Endodermal cell (in vitro differentiated cells): ENCODE data around the gene PHC2. TPM values are rescaled to one million over a fixed set of nuclear protein-coding genes. Genes with fewer than 3 reads are reported as not detected.

Source experiments
- DNase-seq: peaks from one replicate; pipeline ENCODE4 v3.0.0-alpha.2; 2017
- H3K27ac ChIP-seq: 2 replicates; pipeline ENCODE4 v1.5.1; 2013; ENCODE audit warnings: mild to moderate bottlenecking, low read depth, low read length, moderate library complexity
- H3K27me3 ChIP-seq: 2 replicates; pipeline ENCODE4 v1.6.1; 2013; ENCODE audit warnings: mild to moderate bottlenecking, low read length, moderate library complexity; ENCODE audit not compliant: insufficient read depth, control insufficient read depth, poor library complexity, severe bottlenecking
- H3K36me3 ChIP-seq: 2 replicates; pipeline ENCODE4 v1.7.0; 2013; ENCODE audit warnings: mild to moderate bottlenecking, low read length, moderate library complexity; ENCODE audit not compliant: control insufficient read depth, insufficient read depth
- H3K4me1 ChIP-seq: one replicate; pipeline ENCODE4 v1.7.0; 2013; ENCODE audit warnings: low read length; ENCODE audit not compliant: control insufficient read depth, insufficient read depth
- H3K4me3 ChIP-seq: 2 replicates; pipeline ENCODE4 v1.5.1; 2013; ENCODE audit warnings: mild to moderate bottlenecking, low read length, moderate library complexity
- H3K9ac ChIP-seq: 2 replicates; pipeline ENCODE4 v1.6.1; 2013; ENCODE audit warnings: mild to moderate bottlenecking, low read length, moderate library complexity; ENCODE audit not compliant: poor library complexity, severe bottlenecking; ENCODE audit errors: extremely low read depth
- H3K9me3 ChIP-seq: 2 replicates; pipeline ENCODE4 v1.6.1; 2013; ENCODE audit warnings: mild to moderate bottlenecking, low read length, moderate library complexity; ENCODE audit not compliant: control insufficient read depth
- H3K27ac Mint-ChIP-seq: 2 replicates; pipeline ENCODE4 v1.8.0; 2020; ENCODE audit warnings: mixed read lengths
- H3K27me3 Mint-ChIP-seq: 2 replicates; pipeline ENCODE4 v1.8.0; 2021; ENCODE audit warnings: mild to moderate bottlenecking, mixed read lengths; ENCODE audit not compliant: insufficient read depth
- H3K36me3 Mint-ChIP-seq: 2 replicates; pipeline ENCODE4 v1.8.0; 2020; ENCODE audit warnings: low read depth, mixed read lengths
- H3K4me1 Mint-ChIP-seq: 2 replicates; pipeline ENCODE4 v1.8.0; 2020; ENCODE audit warnings: mixed read lengths
- H3K4me3 Mint-ChIP-seq: 2 replicates; pipeline ENCODE4 v1.8.0; 2020; ENCODE audit warnings: mild to moderate bottlenecking, moderate library complexity, mixed read lengths
- H3K9me3 Mint-ChIP-seq: 2 replicates; pipeline ENCODE4 v1.8.0; 2020; ENCODE audit warnings: mild to moderate bottlenecking, mixed read lengths
- CTCF ChIP-seq: fragments of 200-600 bp; sonication (generic); conservative IDR thresholded peaks from 2 replicates; pipeline ENCODE4 v1.5.0; 2021; ENCODE audit warnings: antibody characterized with exemption, mild to moderate bottlenecking
- WGBS, 2 experiments: methylation state at CpG; one replicate each; pipeline versions ENCODE4 v1.1.5 to v1.1.7; 2013; ENCODE audit warnings: missing lambda C conversion rate in 2 of 2, mixed read lengths in 1 of 2; ENCODE audit not compliant: insufficient coverage in 1 of 2, insufficient read length in 1 of 2; 5-methylcytosine and 5-hydroxymethylcytosine counted together
- total RNA-seq, 2 donors: library from RNA; stranded (reverse); fragmentation: NEBNext Ultra II Directional in 1 of 2; extraction: Animal tissue kit (Norgen Biotek cat#: 25700) in 1 of 2; gene quantifications; 2 replicates in 1 of 2; 3 replicates in 1 of 2; pipeline ENCODE4 v1.2.1, GENCODE V29; 2021

PHC2 gene
- total RNA-seq, 2 donors from 2014 or later, result 32.1 to 43.9 TPM

DNA sequence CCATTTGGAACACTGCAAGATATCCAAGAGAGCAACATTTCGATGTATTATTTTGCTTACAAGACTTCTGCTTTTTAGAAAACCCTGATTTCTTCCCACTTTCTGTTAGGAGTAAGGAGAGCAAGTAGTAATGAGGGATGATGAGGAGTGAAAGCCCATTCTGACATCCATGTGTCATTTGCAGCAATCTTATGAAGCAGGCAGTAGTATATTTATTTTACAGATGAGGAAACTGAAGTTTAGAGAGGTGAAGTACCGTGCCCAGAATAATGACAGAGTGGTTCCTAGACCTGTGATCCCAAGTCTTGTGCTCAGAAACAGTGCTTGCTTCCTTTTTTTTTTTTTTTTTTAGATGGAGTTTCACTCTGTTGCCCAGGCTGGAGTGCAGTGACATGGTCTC is 34.4 kb upstream of the PHC2 start:
- Histone ChIP-seq H3K27ac (no peak overlapping the region), H3K9me3 (no peaks in the 10 kb centered on the region), H3K36me3 (no peaks in the 10 kb centered on the region), H3K4me1 (no peaks in the 10 kb centered on the region), H3K27me3 (no peaks in the 10 kb centered on the region), H3K9ac (no peak overlapping the region), H3K4me3 (no peak overlapping the region)
- H3K27ac Mint-ChIP-seq, result no peak overlapping the region
- 100% methylated on average over 2 of the region's 2 CpGs; no CpG with 5 or more reads in 1 of the 2 experiments for WGBS, 2 experiments
- H3K27me3 Mint-ChIP-seq, result peaks cover 17% of the 10 kb centered on the region
- no peaks in the 10 kb centered on the region for H3K4me1 Mint-ChIP-seq
- no peak overlapping the region for H3K4me3 Mint-ChIP-seq
- H3K9me3 Mint-ChIP-seq, result no peaks in the 10 kb centered on the region
- no peaks in the 10 kb centered on the region for H3K36me3 Mint-ChIP-seq
- no peak for TF ChIP-seq CTCF
- no peak for DNase-seq

GRCh38 chr1:33464552-33464951 is 33.7 kb upstream of the PHC2 start:
- no peak for DNase-seq
- H3K9me3 Mint-ChIP-seq, result no peaks in the 10 kb centered on the region
- Histone ChIP-seq H3K4me3 (no peak overlapping the region), H3K4me1 (no peaks in the 10 kb centered on the region), H3K9ac (no peak overlapping the region), H3K27ac (no peak overlapping the region), H3K36me3 (no peaks in the 10 kb centered on the region), H3K27me3 (no peaks in the 10 kb centered on the region), H3K9me3 (no peaks in the 10 kb centered on the region)
- H3K4me1 Mint-ChIP-seq, result no peaks in the 10 kb centered on the region
- no peaks in the 10 kb centered on the region for H3K36me3 Mint-ChIP-seq
- H3K4me3 Mint-ChIP-seq, result no peak overlapping the region
- no peak for TF ChIP-seq CTCF
- WGBS, 2 experiments, result 60 to 87% methylated on average over 1 to 3 of the region's 3 CpGs
- H3K27me3 Mint-ChIP-seq, result peaks cover 19% of the 10 kb centered on the region
- H3K27ac Mint-ChIP-seq, result no peak overlapping the region

GRCh38 chr1:33462405-33463164 is 31.7 kb upstream of the PHC2 start:
- Mint-ChIP-seq H3K9me3 (no peaks in the 10 kb centered on the region), H3K27ac (no peak overlapping the region), H3K36me3 (no peaks in the 10 kb centered on the region), H3K4me1 (no peaks in the 10 kb centered on the region), H3K27me3 (peaks cover 20% of the 10 kb centered on the region), H3K4me3 (no peak overlapping the region)
- Histone ChIP-seq H3K4me3 (no peak overlapping the region), H3K27me3 (no peaks in the 10 kb centered on the region), H3K9ac (no peak overlapping the region), H3K4me1 (no peaks in the 10 kb centered on the region), H3K36me3 (no peaks in the 10 kb centered on the region), H3K27ac (no peak overlapping the region), H3K9me3 (no peaks in the 10 kb centered on the region)
- no peak for TF ChIP-seq CTCF
- DNase-seq, result no peak
- 67 to 76% methylated on average over 3 to 7 of the region's 8 CpGs for WGBS, 2 experiments
